GM12878 (cell line): ENCODE measurements around the gene COL2A1. TPM values are rescaled to one million over a fixed set of nuclear protein-coding genes. Genes with fewer than 3 reads are reported as not detected.

Experiments
- ATAC-seq: fragments of 200-7000 bp; cut with Tn5 transposase; 3 replicates; pipeline ENCODE4 v1.9.1; 2020; ENCODE audit warnings: mild to moderate bottlenecking, moderate library complexity
- BruUV-seq: library from RNA; stranded (reverse); fragments of 400-500 nt; replicated peaks from 2 replicates; lab custom pipeline; 2021; lab: Mats Ljungman, UMichigan
- CTCF ChIA-PET: fragments of 300-600 bp; sonication (Branson Sonifier 250); formaldehyde crosslinking; extraction: SDS; loops from one replicate; lab custom pipeline; 2021; ENCODE audit warnings: inconsistent platforms; lab: Yijun Ruan, JAX
- POLR2A ChIA-PET: fragments of 350-600 bp; formaldehyde crosslinking; extraction: SDS; loops from one replicate; lab custom pipeline; 2021; ENCODE audit warnings: inconsistent platforms; lab: Charles Lee
- RAD21 ChIA-PET: fragments of 300-600 bp; sonication (Branson Sonifier 250); formaldehyde crosslinking; loops from one replicate; lab custom pipeline; 2023; ENCODE audit warnings: antibody characterized with exemption; ENCODE audit not compliant: unreplicated experiment; lab: Charles Lee
- SMC1A ChIA-PET: fragments of 300-600 bp; sonication (Branson Sonifier 250); formaldehyde crosslinking; loops from one replicate; lab custom pipeline; 2023; ENCODE audit not compliant: unreplicated experiment, uncharacterized antibody; lab: Charles Lee
- DNase-seq: peaks from one replicate; pipeline ENCODE4 v3.0.0-alpha.2; 2011; ENCODE audit warnings: low read depth, low spot score
- FAIRE-seq: peaks from 3 replicates; lab custom pipeline; 2011; peaks lifted over from hg19 to GRCh38; lab: Jason Lieb, UNC
- H2AFZ ChIP-seq: 2 replicates; pipeline ENCODE4 v1.6.0; 2011; ENCODE audit warnings: low read depth, low read length, control low read depth; ENCODE audit not compliant: control insufficient read depth
- H3K27ac ChIP-seq: 2 replicates; pipeline ENCODE4 v1.5.1; 2011; ENCODE audit warnings: control low read depth; ENCODE audit not compliant: control insufficient read depth, insufficient read depth
- H3K27me3 ChIP-seq, 2 experiments: replicated peaks in 1 of 2; 2 replicates each; pipeline versions ENCODE4 v1.6.0 to v1.6.1; 2011; ENCODE audit warnings: low read length in 1 of 2; ENCODE audit not compliant: control insufficient read depth in 2 of 2, insufficient read depth in 2 of 2
- H3K36me3 ChIP-seq, 2 experiments: 2 replicates each; pipeline ENCODE4 v1.5.1; 2011; ENCODE audit warnings: low read length in 1 of 2; ENCODE audit not compliant: control insufficient read depth in 2 of 2, insufficient read depth in 2 of 2
- H3K4me1 ChIP-seq: 2 replicates; pipeline ENCODE4 v1.6.1; 2011; ENCODE audit warnings: mild to moderate bottlenecking, low read length, moderate library complexity, mixed read lengths; ENCODE audit not compliant: control insufficient read depth, insufficient read depth
- H3K4me2 ChIP-seq: 2 replicates; pipeline ENCODE4 v1.6.0; 2011; ENCODE audit warnings: control low read depth; ENCODE audit not compliant: control insufficient read depth, insufficient read depth
- H3K4me3 ChIP-seq: fragments of 200-600 bp; sonication (generic); 2 replicates; pipeline ENCODE4 v1.5.1; 2016
- H3K79me2 ChIP-seq: 2 replicates; pipeline ENCODE4 v1.6.0; 2011; ENCODE audit warnings: low read length; ENCODE audit not compliant: control insufficient read depth, insufficient read depth
- H3K9ac ChIP-seq: 2 replicates; pipeline ENCODE4 v1.8.0; 2011; ENCODE audit warnings: low read length, control low read depth, mixed read lengths; ENCODE audit not compliant: control insufficient read depth, insufficient read depth
- H3K9me3 ChIP-seq: replicated peaks from 3 replicates; pipeline ENCODE4 v1.5.1; 2011; ENCODE audit warnings: mild to moderate bottlenecking, low read length; ENCODE audit not compliant: control insufficient read depth, insufficient read depth
- H4K20me1 ChIP-seq: 2 replicates; pipeline ENCODE4 v1.6.0; 2011; ENCODE audit not compliant: control insufficient read depth, insufficient read depth
- BRCA1 ChIP-seq: IDR thresholded peaks from 2 replicates; pipeline ENCODE4 v1.6.1; 2011; ENCODE audit warnings: low read depth, low read length, improper control_type of control experiment
- NFXL1 ChIP-seq: fragments of 450-650 bp; IDR thresholded peaks from 2 replicates; pipeline ENCODE4 v1.6.1; 2017; ENCODE audit warnings: antibody characterized with exemption, mild to moderate bottlenecking, borderline replicate concordance
- RB1 ChIP-seq: fragments of 450-650 bp; formaldehyde crosslinking; IDR thresholded peaks from 2 replicates; pipeline ENCODE4 v1.6.1; 2017; ENCODE audit warnings: mild to moderate bottlenecking, borderline replicate concordance
- ZNF622 ChIP-seq: fragments of 450-650 bp; IDR thresholded peaks from 2 replicates; pipeline ENCODE4 v1.6.1; 2017; ENCODE audit warnings: mild to moderate bottlenecking, inconsistent platforms
- WGBS: methylation state at CpG from one replicate; pipeline ENCODE4 v1.1.6; 2016; ENCODE audit warnings: low lambda C conversion rate; ENCODE audit not compliant: insufficient replicate concordance, insufficient coverage; ENCODE audit errors: missing lambda C conversion rate; 5-methylcytosine and 5-hydroxymethylcytosine counted together
- in situ Hi-C: fragments of 300-500 bp; cut with MboI; formaldehyde crosslinking; loops from 9 replicates; pipeline ENCODE4 v1.14.3; 2018; ENCODE audit warnings: mixed read lengths
- intact Hi-C: fragments of 100-400 bp; cut with micrococcal nuclease; formaldehyde crosslinking; loops from one replicate; pipeline ENCODE4 v1.14.2; 2022; ENCODE audit not compliant: unreplicated experiment
- polyA plus RNA-seq, 11 experiments: library from polyadenylated mRNA; depleted of rRNA in 4 of 11; unstranded in 6 of 11; stranded (reverse) in 5 of 11; fragments of >200 nt; fragmentation: Nextera tagmentation in 4 of 11; fragmentation: Illumina TruSeq in 1 of 11; extraction: Ambion mirVana in 4 of 11; extraction: Trizol in 1 of 11; gene quantifications; 1 replicate in 1 of 11; 2 replicates in 10 of 11; pipeline versions ENCODE4 v1.2.1 to v1.2.3, GENCODE V29; 2011 to 2016; ENCODE audit warnings: inconsistent platforms in 2 of 11, missing spikeins in 2 of 11, low read depth in 1 of 11
- total RNA-seq, 4 experiments: library from RNA; depleted of rRNA in 3 of 4; stranded (reverse); fragments of >200 nt in 3 of 4; fragmentation: Illumina TruSeq in 1 of 4; extraction: Trizol in 1 of 4; gene quantifications; 2 replicates each; pipeline versions ENCODE4 v1.2.1 to v1.2.3, GENCODE V29; 2013 to 2021
- TF ChIP-seq, protein P1 (sequence below): fragments of 450-650 bp; IDR thresholded peaks from 2 replicates; pipeline ENCODE4 v1.6.1; 2017; ENCODE audit warnings: borderline replicate concordance

Gene COL2A1
- total and polyA plus RNA-seq, 10 of the 15 experiments (the other 5 are each of a cell fraction or from before 2014, with no cell fraction given): 0.06 to 0.67 (median 0.19) TPM; not detected in 1

DNA sequence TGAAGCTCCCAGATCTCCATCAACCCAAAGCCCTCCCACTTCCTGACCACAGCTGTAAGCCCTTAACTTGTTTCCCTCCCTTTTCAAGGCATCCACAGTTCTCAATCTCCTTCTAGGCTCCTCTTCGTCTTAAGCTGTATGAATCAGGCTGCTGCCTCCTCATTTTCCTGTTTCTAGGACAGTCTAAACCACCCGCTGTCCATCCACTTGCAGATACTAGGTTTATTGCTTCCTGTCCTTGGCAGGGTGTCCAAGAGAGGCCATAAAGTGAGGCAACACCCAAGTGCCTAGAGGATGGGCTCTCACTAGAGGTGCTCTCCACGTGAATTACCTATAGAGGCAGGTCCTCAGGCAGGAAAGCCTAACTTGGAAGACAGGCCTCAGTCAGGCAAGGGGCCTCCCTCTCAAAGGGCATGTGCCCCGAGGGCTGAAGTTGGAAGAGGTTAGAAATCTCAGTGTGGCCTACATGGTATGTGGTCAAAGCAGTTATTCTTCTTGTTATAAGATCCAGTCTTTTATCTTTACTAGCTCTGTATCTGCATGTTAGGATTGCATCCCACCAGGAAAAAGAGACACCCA is 49.7 kb downstream of the COL2A1 start (continued):
- no peak for TF ChIP-seq RB1
- TF ChIP-seq, protein P1, sequence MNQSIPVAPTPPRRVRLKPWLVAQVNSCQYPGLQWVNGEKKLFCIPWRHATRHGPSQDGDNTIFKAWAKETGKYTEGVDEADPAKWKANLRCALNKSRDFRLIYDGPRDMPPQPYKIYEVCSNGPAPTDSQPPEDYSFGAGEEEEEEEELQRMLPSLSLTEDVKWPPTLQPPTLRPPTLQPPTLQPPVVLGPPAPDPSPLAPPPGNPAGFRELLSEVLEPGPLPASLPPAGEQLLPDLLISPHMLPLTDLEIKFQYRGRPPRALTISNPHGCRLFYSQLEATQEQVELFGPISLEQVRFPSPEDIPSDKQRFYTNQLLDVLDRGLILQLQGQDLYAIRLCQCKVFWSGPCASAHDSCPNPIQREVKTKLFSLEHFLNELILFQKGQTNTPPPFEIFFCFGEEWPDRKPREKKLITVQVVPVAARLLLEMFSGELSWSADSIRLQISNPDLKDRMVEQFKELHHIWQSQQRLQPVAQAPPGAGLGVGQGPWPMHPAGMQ: no peak

DNA sequence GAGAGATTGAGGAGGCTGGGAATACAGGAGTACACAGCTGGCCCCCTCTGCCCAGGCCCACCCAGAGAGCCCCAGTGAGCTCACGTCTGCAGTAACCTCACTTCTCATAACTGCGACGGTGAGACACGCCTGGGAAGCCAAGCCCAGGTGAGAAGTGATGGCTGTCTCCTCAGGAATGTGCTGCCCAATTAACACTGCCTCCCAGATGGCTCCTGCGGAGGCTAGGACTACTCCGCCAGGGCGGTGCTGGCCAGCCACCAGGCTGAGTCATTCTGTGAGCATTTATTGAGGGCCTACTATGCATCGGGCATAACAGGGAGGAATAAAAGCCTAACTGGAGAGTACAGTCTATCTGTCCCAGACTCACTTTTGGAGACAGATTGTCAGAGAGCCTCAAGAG is 50.2 kb downstream of the COL2A1 start:
- CTCF ChIA-PET: interaction anchor here (1.2 to 2.3 kb wide), 3 partner anchors 9 to 115 kb away, joined by 3 to 8 read pairs (median 6); partner anchors contain the start of gene TMEM106C
- Histone ChIP-seq H3K9me3 (peaks cover 3% of the 10 kb centered on the region; the same call in 1 of the 3 replicates), H3K4me3 (no peak overlapping the region), H3K9ac (no peak overlapping the region), H3K27ac (no peak overlapping the region), H2AFZ (no peak overlapping the region), H3K79me2 (no peaks in the 10 kb centered on the region), H3K27me3 (0 out of 4 replicates have a peak, but pooled peaks cover 0 to 5% of the 10 kb centered on the region in 2 experiments), H3K36me3 (no peaks in the 10 kb centered on the region), H3K4me1 (no peaks in the 10 kb centered on the region), H4K20me1 (no peaks in the 10 kb centered on the region), H3K4me2 (no peak overlapping the region)
- no TSS peak for BruUV-seq
- 62% methylated on average over 8 of the region's 8 CpGs for WGBS
- intact Hi-C loops: no loop called here
- RAD21 ChIA-PET: interaction anchor here (0.8 to 0.9 kb wide), 2 partner anchors 33 to 188 kb away, joined by 3 read pairs; no protein-coding TSS in a partner anchor
- no peak for ATAC-seq
- DNase-seq: no peak
- TF ChIP-seq NFXL1 (no peak), BRCA1 (no peak), ZNF622 (no peak)
- SMC1A ChIA-PET: interaction anchor here (0.7 to 1.2 kb wide), 2 partner anchors 86 to 206 kb away, joined by 3 read pairs; no protein-coding TSS in a partner anchor
- in situ Hi-C loops: no loop called here
- FAIRE-seq: no peak
- POLR2A ChIA-PET: no interaction called here
